HepG2 (cell line): Measurements from ENCODE around the gene CNIH4. TPM values are rescaled to one million over a fixed set of nuclear protein-coding genes. Genes with fewer than 3 reads are reported as not detected.

Experiments
- ATAC-seq: fragments of 200-7000 bp; cut with Tn5 transposase; 3 replicates; pipeline ENCODE4 v1.9.1; 2020; ENCODE audit warnings: mild to moderate bottlenecking, moderate library complexity
- BruUV-seq: library from RNA; stranded (reverse); fragments of 400-500 nt; replicated peaks from 2 replicates; lab custom pipeline; 2021; lab: Mats Ljungman, UMichigan
- CTCF ChIA-PET: fragments of 300-600 bp; formaldehyde crosslinking; extraction: SDS; loops from one replicate; lab custom pipeline; 2021; ENCODE audit warnings: low total read pairs, inconsistent platforms, low intra/inter-chr PET ratio; lab: Yijun Ruan, JAX
- POLR2A ChIA-PET: fragments of 350-600 bp; sonication (Branson Sonifier 250); formaldehyde crosslinking; loops from one replicate; lab custom pipeline; 2020; ENCODE audit warnings: antibody characterized with exemption, inconsistent platforms; lab: Yijun Ruan, JAX
- DNase-seq: peaks from one replicate; pipeline ENCODE4 v3.0.0-alpha.2; 2015; ENCODE audit warnings: low spot score
- FAIRE-seq: peaks from 3 replicates; lab custom pipeline; 2011; peaks lifted over from hg19 to GRCh38; lab: Jason Lieb, UNC
- H2AFZ ChIP-seq: one replicate; pipeline ENCODE4 v1.6.1; 2011; ENCODE audit warnings: low read length, inconsistent platforms
- H3K27ac ChIP-seq: fragments of 300-600 bp; 3 replicates; pipeline ENCODE4 v1.8.0; 2011; ENCODE audit warnings: mixed run types, mild to moderate bottlenecking, mixed read lengths, low read length, inconsistent platforms; ENCODE audit not compliant: insufficient read depth; ENCODE audit errors: extremely low read length
- H3K27me3 ChIP-seq, 2 experiments: fragments of 200-600 bp in 1 of 2; 2 replicates in 1 of 2; 3 replicates in 1 of 2; pipeline versions ENCODE4 v1.6.0 to v1.8.0; 2011; ENCODE audit warnings: low read length in 2 of 2, mild to moderate bottlenecking in 2 of 2, moderate library complexity in 2 of 2, inconsistent platforms in 1 of 2; ENCODE audit not compliant: insufficient read depth in 2 of 2, control insufficient read depth in 1 of 2
- H3K36me3 ChIP-seq, 2 experiments: fragments of 200-600 bp in 1 of 2; replicated peaks in 1 of 2; 2 replicates in 1 of 2; 3 replicates in 1 of 2; pipeline versions ENCODE4 v1.5.1 to v1.8.0; 2011; ENCODE audit warnings: low read length in 2 of 2, inconsistent platforms in 1 of 2; ENCODE audit not compliant: insufficient read depth in 2 of 2, control insufficient read depth in 1 of 2
- H3K4me1 ChIP-seq: 2 replicates; pipeline ENCODE4 v1.5.1; 2012; ENCODE audit warnings: low read length, inconsistent platforms; ENCODE audit not compliant: insufficient read depth
- H3K4me2 ChIP-seq: 2 replicates; pipeline ENCODE4 v1.6.0; 2011; ENCODE audit warnings: low read depth, low read length, inconsistent platforms
- H3K4me3 ChIP-seq, 3 experiments: fragments of 200-600 bp in 1 of 3; sonication (generic), shearing (Covaris generic) in 1 of 3; replicated peaks in 1 of 3; 2 replicates each; pipeline ENCODE4 v1.5.1; 2011 to 2016; ENCODE audit warnings: low read length in 3 of 3, inconsistent platforms in 2 of 3, low read depth in 2 of 3, mild to moderate bottlenecking in 2 of 3, control low read depth in 1 of 3, mixed read lengths in 1 of 3; ENCODE audit not compliant: insufficient read depth in 1 of 3
- H3K79me2 ChIP-seq: one replicate; pipeline ENCODE4 v1.6.1; 2011; ENCODE audit warnings: low read length, inconsistent platforms; ENCODE audit not compliant: insufficient read depth
- H3K9ac ChIP-seq: 2 replicates; pipeline ENCODE4 v1.6.0; 2011; ENCODE audit warnings: mild to moderate bottlenecking, low read depth, low read length, inconsistent platforms; ENCODE audit not compliant: insufficient read depth
- H3K9me3 ChIP-seq: 2 replicates; pipeline ENCODE4 v1.5.1; 2012; ENCODE audit warnings: mild to moderate bottlenecking, low read length
- H4K20me1 ChIP-seq: 2 replicates; pipeline ENCODE4 v1.6.0; 2011; ENCODE audit warnings: inconsistent platforms, mild to moderate bottlenecking, low read length, moderate library complexity; ENCODE audit not compliant: insufficient read depth
- ATM ChIP-seq: fragments of 450-650 bp; IDR thresholded peaks from 2 replicates; pipeline ENCODE4 v1.7.1; 2017; ENCODE audit warnings: mild to moderate bottlenecking, borderline replicate concordance
- KDM2A ChIP-seq: sonication (generic); formaldehyde crosslinking; IDR thresholded peaks from 2 replicates; pipeline ENCODE4 v1.4.0; 2020; ENCODE audit warnings: low read depth, missing genetic modification reagents, borderline replicate concordance
- MLLT10 ChIP-seq: sonication (generic); formaldehyde crosslinking; IDR thresholded peaks from 2 replicates; pipeline ENCODE4 v1.4.0; 2020; ENCODE audit warnings: missing genetic modification reagents
- NCOA5 ChIP-seq: sonication (generic); formaldehyde crosslinking; IDR thresholded peaks from 2 replicates; pipeline ENCODE4 v1.4.0; 2020; ENCODE audit warnings: missing genetic modification reagents
- RAD21 ChIP-seq: fragments of 450-650 bp; formaldehyde crosslinking; IDR thresholded peaks from 2 replicates; pipeline ENCODE4 v1.5.0; 2020; ENCODE audit warnings: mild to moderate bottlenecking
- SATB2 ChIP-seq: sonication (generic); formaldehyde crosslinking; IDR thresholded peaks from 2 replicates; pipeline ENCODE4 v1.5.0; 2020; ENCODE audit warnings: missing genetic modification reagents
- SRF ChIP-seq: IDR thresholded peaks from 2 replicates; pipeline ENCODE4 v1.6.1; 2011; ENCODE audit warnings: mild to moderate bottlenecking, low read depth, low read length, moderate library complexity
- SRSF4 ChIP-seq: fragments of 200-400 bp; formaldehyde crosslinking; IDR thresholded peaks from one replicate; pipeline ENCODE4 v1.6.1; 2018; ENCODE audit warnings: mild to moderate bottlenecking, low read depth, low read length, moderate library complexity; ENCODE audit not compliant: poor library complexity, severe bottlenecking
- TFDP2 ChIP-seq: sonication (generic); formaldehyde crosslinking; IDR thresholded peaks from 2 replicates; pipeline ENCODE4 v1.4.0; 2020; ENCODE audit warnings: missing genetic modification reagents
- XRCC5 ChIP-seq: fragments of 200-400 bp; formaldehyde crosslinking; optimal IDR thresholded peaks from 2 replicates; pipeline ENCODE3; 2017; ENCODE audit warnings: mild to moderate bottlenecking, low read length
- ZBTB7A ChIP-seq: sonication (generic); formaldehyde crosslinking; IDR thresholded peaks from 2 replicates; pipeline ENCODE4 v1.8.0; 2022; ENCODE audit warnings: mild to moderate bottlenecking, missing genetic modification reagents
- ZNF263 ChIP-seq: sonication (generic); formaldehyde crosslinking; IDR thresholded peaks from 2 replicates; pipeline ENCODE4 v1.4.0; 2020; ENCODE audit warnings: missing genetic modification reagents
- ZNF552 ChIP-seq: sonication (generic); formaldehyde crosslinking; IDR thresholded peaks from 2 replicates; pipeline ENCODE4 v1.9.0; 2022; ENCODE audit warnings: missing genetic modification reagents, mild to moderate bottlenecking, borderline replicate concordance
- ZNF616 ChIP-seq: sonication (generic); formaldehyde crosslinking; IDR thresholded peaks from 2 replicates; pipeline ENCODE4 v1.5.0; 2020; ENCODE audit warnings: low read depth, mild to moderate bottlenecking, missing genetic modification reagents
- ZSCAN31 ChIP-seq: sonication (generic); formaldehyde crosslinking; IDR thresholded peaks from 2 replicates; pipeline ENCODE4 v1.5.0; 2020; ENCODE audit warnings: low read depth, mild to moderate bottlenecking, missing genetic modification reagents
- WGBS: methylation state at CpG from one replicate; pipeline ENCODE4 v1.1.6; 2017; ENCODE audit warnings: low lambda C conversion rate; 5-methylcytosine and 5-hydroxymethylcytosine counted together
- in situ Hi-C: cut with HindIII; loops from 2 replicates; pipeline ENCODE4 v1.10.0; 2017; ENCODE audit warnings: low pct_unique_long_range_greater_than_20kb; ENCODE audit not compliant: extremely low pct_ligation_motif_present
- intact Hi-C: fragments of 100-400 bp; cut with micrococcal nuclease; formaldehyde crosslinking; loops from one replicate; pipeline ENCODE4 v1.10.0; 2022; ENCODE audit not compliant: unreplicated experiment
- polyA plus RNA-seq, 8 experiments: library from polyadenylated mRNA; depleted of rRNA in 3 of 8; stranded (reverse) in 7 of 8; unstranded in 1 of 8; fragments of >200 nt; fragmentation: Illumina TruSeq in 4 of 8; extraction: Trizol in 4 of 8; gene quantifications; 2 replicates each; pipeline versions ENCODE4 v1.2.1 to v1.2.3, GENCODE V29; 2011 to 2016; ENCODE audit warnings: low read depth in 4 of 8, missing spikeins in 1 of 8, mixed read lengths in 1 of 8; ENCODE audit not compliant: insufficient read depth in 1 of 8
- total RNA-seq, 5 experiments: library from RNA; depleted of rRNA; stranded (reverse); fragments of >200 nt; fragmentation: Illumina TruSeq; extraction: Trizol; gene quantifications; 2 replicates each; pipeline ENCODE4 v1.2.3, GENCODE V29; 2016; ENCODE audit warnings: low read depth in 1 of 5
- TF ChIP-seq, protein P1 (sequence below): IDR thresholded peaks from 2 replicates; pipeline ENCODE4 v1.6.1; 2016; ENCODE audit warnings: low read depth
- TF ChIP-seq, protein P2 (sequence below): sonication (generic); formaldehyde crosslinking; IDR thresholded peaks from 2 replicates; pipeline ENCODE4 v1.4.0; 2020; ENCODE audit warnings: mild to moderate bottlenecking, missing genetic modification reagents
- TF ChIP-seq, protein P3 (sequence below): sonication (generic); formaldehyde crosslinking; IDR thresholded peaks from 2 replicates; pipeline ENCODE4 v1.9.0; 2021; ENCODE audit warnings: missing genetic modification reagents, borderline replicate concordance

CNIH4 gene
- total and polyA plus RNA-seq, 2 of the 13 experiments (the other 11 are each of a cell fraction or from before 2014, with no cell fraction given), result 51.8 to 52.9 TPM

- TF ChIP-seq KDM2A (CRISPR knock-in tag) (no peak), ZSCAN31 (no peak), ZBTB7A (CRISPR knock-in tag) (no peak), NCOA5 (CRISPR knock-in tag) (no peak), SRSF4 (no peak), TFDP2 (CRISPR knock-in tag) (no peak), ZNF263 (CRISPR knock-in tag) (no peak), ZNF616 (no peak), SRF (no peak), ZNF552 (CRISPR knock-in tag) (no peak), XRCC5 (no peak), SATB2 (CRISPR knock-in tag) (no peak), MLLT10 (no peak), ATM (no peak), RAD21 (CRISPR knock-in tag) (no peak)
- TF ChIP-seq, protein P1, sequence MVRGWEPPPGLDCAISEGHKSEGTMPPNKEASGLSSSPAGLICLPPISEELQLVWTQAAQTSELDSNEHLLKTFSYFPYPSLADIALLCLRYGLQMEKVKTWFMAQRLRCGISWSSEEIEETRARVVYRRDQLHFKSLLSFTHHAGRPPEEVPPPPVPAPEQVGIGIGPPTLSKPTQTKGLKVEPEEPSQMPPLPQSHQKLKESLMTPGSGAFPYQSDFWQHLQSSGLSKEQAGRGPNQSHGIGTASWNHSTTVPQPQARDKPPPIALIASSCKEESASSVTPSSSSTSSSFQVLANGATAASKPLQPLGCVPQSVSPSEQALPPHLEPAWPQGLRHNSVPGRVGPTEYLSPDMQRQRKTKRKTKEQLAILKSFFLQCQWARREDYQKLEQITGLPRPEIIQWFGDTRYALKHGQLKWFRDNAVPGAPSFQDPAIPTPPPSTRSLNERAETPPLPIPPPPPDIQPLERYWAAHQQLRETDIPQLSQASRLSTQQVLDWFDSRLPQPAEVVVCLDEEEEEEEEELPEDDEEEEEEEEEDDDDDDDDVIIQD (CRISPR knock-in tag), result no peak
- TF ChIP-seq, protein P2, sequence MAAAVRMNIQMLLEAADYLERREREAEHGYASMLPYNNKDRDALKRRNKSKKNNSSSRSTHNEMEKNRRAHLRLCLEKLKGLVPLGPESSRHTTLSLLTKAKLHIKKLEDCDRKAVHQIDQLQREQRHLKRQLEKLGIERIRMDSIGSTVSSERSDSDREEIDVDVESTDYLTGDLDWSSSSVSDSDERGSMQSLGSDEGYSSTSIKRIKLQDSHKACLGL (CRISPR knock-in tag), result no peak
- TF ChIP-seq, protein P3, sequence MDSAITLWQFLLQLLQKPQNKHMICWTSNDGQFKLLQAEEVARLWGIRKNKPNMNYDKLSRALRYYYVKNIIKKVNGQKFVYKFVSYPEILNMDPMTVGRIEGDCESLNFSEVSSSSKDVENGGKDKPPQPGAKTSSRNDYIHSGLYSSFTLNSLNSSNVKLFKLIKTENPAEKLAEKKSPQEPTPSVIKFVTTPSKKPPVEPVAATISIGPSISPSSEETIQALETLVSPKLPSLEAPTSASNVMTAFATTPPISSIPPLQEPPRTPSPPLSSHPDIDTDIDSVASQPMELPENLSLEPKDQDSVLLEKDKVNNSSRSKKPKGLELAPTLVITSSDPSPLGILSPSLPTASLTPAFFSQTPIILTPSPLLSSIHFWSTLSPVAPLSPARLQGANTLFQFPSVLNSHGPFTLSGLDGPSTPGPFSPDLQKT, result no peak
- no peak for ATAC-seq
- WGBS, result 98% methylated on average over 2 of the region's 2 CpGs
- no peak for DNase-seq
- Histone ChIP-seq H3K9ac (no peak overlapping the region), H2AFZ (no peak overlapping the region), H3K27ac (no peak overlapping the region), H3K9me3 (no peaks in the 10 kb centered on the region), H3K79me2 (no peaks in the 10 kb centered on the region), H3K27me3 (no peaks in the 10 kb centered on the region), H4K20me1 (no peaks in the 10 kb centered on the region), H3K36me3 (peaks cover 2 to 45% of the 10 kb centered on the region in 2 experiments; a peak in 4 of 5 replicates), H3K4me3 (no peak overlapping the region), H3K4me1 (no peaks in the 10 kb centered on the region), H3K4me2 (no peak overlapping the region)
- in situ Hi-C loops, result no loop called here
- no peak for FAIRE-seq
- POLR2A ChIA-PET, result no interaction called here
- intact Hi-C loops, result no loop called here
- CTCF ChIA-PET, result no interaction called here
- BruUV-seq, result no TSS peak
These were observed 44.7 kb upstream of the CNIH4 start for GRCh38 chr1:224312025-224312424.
